ENCODE results near the gene UPK3A.
"Not testable (repeated sequence)": the region's sequence is repeated elsewhere in the genome, so short reads cannot be mapped to it uniquely, and the experiment has no call there.

The UPK3A gene

DNA sequence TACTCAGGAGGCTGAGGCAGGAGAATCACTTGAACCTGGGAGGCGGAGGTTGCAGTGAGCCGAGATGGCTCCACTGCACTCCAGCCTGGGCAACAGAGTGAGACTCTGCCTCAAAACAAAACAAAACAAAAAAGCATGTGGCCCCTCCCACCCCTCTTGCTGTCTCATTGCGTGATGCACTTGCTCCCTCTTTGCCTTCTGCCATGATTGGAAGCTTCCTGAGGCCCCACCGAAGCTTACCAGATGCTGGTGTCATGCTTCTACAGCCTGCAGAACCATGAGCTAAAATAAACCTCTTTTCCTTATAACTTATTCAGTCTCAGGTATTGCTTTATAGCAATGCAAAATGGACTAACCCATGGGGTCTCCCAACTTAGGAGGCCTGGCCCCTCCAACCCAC is 26.8 kb upstream of the UPK3A start:
- not testable (repeated sequence) for DNase-seq (ENCODE audit: low read depth in 3 of 3)

DNA sequence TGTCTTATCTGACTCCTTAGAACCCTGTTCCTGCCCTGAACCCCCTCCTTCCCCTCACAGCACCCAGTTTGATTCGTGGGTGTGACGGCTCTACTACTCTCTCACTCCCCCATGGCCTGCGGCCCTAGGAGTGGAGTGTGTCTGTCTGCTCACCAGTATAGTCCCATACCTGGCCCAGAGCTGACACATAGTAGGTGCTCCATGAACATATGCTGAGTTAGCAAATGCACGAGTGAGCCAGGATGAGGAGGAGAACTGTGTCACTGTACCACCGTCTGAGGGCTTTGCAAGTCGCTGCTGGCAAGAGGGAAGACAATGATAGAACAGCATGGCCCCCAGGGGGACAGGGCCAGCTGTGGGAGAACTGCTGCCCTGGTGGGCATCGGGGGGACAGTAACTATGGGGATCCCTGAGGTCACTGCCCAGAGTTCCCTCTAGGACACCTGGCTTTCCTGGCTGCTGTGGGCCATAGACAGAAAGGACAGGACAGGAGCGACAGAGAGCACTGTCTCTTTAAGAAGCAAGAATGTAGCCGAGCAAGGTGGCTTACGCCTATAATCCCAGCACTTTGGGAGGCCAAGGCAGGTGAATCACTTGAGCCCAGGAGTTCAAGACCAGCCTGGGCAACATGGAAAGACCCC is 24.9 kb upstream of the UPK3A start:
- DNase-seq (ENCODE audit: low read depth in 3 of 3) = no peak

DNA sequence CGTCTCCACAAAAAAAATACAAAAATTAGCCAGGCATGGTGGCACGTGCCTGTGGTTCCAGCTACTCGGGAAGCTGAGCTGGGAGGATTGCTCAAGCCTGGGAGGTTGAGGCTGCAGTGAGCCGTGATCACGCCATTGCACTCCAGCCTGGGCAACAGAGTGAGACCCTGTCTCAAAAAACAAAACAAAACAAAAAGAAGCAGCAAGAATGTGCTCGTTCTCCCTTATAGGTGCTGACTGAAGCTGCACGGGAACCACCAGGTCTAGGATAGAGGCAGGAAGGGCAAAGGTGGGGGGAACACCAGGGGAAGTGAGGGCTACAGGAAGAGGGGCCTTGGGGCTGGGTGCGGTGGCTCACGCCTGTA is 24.4 kb upstream of the UPK3A start:
- not testable (repeated sequence) for DNase-seq (ENCODE audit: low read depth in 3 of 3)

DNA sequence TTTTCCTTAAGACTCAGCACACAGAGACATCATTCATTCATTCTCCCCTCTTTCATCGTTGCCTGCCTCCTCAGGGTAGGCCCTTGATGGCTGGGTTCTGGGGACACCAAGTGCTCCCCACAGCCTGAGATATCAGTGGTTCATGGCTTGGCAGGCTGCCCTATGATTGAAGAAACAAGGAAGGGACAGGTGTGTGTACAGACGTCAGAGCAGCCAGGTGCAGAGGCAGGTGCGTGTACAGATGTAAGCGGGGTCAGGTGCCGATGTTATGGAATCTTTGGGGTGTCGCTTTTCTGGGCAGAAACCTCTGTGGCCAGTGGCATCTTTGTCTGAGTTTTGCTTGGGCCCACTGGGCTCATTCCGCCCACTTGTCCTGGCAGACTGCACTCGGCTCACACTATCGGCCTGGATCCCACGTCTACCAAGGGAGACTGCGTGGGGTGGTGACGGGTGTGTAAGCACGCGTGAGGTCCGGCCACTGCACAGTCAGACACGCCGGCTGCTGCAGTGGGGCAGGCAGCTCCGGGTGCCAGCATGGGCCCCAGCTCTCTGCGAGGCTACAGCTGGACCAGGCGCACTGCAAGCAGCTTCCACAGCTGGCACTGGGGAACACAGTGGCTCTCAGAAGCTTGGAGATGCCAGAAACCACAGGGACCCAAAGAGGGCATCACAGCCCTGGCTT is 23.2 kb upstream of the UPK3A start:
- no peak for DNase-seq (ENCODE audit: low read depth in 3 of 3)

DNA sequence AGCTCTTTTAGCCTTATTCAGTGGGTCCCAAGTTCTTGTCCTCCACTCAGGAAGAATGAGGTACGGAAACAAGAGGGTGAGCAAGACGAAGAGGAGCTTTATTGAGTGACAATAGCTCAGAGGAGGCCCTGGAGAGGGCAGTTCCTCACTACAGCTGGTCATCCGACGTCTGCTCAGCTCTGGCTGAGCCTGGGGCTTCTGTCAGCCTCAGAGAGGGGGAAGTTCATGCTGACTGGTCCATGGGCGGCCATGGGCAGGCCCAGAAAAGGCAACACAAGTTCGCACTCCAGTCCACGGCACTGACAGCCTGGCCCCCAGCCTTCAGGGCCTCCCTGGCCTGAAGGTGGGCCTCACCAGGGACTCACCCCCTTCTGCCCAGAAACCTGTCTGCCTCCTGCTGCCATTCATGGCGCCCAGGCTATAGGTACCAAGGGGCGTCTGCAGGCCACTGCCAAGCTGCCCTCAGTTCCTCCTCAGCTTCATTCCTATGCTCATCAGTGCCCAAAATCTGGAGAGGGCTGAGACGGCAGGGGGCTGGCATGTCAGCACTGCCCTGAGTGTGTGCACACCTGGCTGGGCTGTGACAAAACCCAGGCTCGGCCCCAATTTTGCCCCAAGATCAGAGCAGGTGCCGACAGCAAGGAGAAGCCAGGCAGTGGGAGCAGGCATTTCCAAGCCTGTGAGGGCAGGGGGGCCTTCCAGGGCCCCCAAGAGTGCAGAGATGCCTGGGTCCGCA is 22.4 kb upstream of the UPK3A start:
- no peak for DNase-seq (ENCODE audit: low read depth in 3 of 3)

DNA sequence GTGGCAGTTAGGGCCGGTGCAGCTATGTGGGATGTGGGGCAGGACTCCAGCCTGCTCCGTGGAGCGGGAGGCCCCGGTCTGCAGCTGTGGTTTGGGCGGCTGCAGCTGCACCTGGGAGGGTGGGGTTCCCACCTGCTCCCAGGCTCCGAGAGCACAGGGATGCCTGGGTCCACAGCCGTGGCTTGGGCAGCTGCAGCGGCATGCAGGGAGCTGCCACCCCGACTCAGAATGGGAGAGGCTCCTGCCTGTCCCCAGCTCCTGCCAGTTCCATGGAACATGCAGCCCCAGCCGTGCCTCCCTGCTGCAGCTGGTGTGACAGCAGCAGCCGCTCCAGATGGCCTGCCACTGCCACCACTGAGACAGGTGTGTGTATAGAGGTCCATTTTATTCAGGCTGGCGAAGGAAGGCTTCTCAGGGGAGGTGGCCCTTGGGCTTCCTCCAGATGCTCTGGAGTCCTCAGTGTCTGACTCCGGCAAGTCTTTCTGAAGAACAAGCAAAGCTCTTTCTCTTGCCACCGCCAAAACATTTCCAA is 21.8 kb upstream of the UPK3A start:
- no peak for DNase-seq (ENCODE audit: low read depth in 3 of 3)

DNA sequence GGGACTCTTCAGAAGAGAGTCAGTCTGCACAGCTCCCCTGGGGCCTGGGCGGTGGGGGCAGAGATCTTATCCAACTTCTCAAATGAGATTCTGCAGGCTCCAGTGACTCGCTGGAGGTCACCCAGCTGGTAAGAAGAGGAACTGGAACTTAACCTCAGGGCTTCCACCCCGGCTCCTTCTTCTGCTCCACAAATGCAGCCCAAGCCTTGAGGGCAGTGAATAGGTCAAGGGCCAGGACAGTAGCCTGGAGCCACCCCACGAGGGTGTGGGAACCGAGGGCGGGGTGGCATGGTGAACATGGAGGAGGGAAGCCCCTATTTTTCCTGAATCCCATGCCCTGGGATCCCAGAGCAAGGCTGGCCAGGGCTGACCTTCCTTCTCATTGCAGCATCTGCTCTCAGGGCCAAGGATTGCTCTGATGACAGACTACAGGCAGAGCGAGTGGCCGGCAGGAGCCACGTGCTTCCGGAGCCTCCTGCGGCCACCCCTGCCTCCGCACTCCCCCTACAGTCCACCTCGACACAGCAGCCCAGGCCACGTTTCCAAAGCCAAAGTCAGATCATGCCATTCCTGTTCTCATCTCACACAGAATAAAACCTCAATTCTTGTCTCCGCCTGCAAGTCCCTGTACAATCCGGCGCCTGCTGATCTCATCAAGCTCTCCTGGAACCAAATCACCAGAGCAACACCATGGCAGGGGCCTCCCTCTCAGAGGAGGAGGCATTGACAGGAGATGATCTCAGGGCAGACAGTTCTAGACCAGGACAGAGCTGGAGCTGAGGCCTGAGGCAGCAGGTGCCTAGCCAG is 21.1 kb upstream of the UPK3A start:
- DNase-seq (ENCODE audit: low read depth in 3 of 3) = no peak

DNA sequence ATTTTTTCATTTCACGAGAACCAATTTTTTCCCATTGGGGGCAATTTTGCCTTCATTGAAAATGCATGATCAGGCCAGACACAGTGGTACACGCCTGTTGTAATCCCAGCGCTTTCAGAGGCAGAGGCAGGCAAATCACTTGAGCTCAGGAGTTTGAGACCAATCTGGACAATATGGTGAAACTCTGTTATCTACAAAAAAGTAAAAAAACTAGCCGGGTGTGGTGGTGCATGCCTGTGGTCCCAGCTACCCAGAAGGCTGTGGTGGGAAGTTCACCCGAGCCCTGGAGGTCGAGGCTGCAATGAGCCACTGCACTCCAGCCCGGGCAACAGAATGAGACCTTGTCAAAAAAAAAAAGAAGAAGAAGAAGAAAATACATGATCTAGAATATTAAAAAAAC is 19.2 kb upstream of the UPK3A start:
- no peak for DNase-seq (ENCODE audit: low read depth in 3 of 3)

DNA sequence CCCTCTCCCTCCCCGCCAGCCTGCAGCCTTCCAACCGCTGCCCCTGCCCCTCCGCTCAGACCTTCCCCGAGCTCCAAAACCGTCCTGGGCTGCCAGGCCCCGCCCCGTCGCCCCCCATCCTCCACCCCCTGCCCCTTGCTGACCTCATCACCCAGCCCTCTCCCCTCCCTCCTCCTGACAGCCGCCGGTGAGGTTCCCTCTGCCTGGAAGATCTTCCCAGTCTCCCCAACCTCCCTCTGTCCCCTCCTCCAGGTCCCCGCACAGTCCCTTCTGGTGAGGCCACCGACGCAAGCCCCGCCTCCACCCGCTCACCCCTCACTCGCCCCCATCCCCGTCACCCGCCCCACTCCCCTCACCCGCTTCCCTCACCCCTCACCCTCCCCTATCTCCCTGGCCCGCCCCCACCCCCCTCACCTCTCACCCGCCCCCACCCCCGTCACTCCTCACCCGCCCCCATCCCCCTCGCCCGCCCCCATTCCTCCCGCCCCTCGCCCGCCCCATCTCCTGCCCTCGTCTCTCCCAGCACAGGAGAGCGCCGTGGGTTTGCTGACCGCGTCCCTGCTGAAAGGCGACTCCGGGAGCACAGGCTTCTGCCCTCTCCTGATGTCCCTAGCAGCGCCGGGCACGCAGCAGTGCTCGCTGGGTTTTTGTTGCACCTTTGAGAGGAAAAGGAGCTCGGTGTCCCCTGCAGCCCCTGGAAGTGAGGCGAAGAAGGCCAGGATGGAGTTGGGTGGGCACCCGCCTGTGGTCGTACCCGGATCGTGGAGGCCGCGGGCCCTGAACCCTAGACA is 16.4 kb upstream of the UPK3A start:
- no peak for DNase-seq (ENCODE audit: low read depth in 3 of 3)

DNA sequence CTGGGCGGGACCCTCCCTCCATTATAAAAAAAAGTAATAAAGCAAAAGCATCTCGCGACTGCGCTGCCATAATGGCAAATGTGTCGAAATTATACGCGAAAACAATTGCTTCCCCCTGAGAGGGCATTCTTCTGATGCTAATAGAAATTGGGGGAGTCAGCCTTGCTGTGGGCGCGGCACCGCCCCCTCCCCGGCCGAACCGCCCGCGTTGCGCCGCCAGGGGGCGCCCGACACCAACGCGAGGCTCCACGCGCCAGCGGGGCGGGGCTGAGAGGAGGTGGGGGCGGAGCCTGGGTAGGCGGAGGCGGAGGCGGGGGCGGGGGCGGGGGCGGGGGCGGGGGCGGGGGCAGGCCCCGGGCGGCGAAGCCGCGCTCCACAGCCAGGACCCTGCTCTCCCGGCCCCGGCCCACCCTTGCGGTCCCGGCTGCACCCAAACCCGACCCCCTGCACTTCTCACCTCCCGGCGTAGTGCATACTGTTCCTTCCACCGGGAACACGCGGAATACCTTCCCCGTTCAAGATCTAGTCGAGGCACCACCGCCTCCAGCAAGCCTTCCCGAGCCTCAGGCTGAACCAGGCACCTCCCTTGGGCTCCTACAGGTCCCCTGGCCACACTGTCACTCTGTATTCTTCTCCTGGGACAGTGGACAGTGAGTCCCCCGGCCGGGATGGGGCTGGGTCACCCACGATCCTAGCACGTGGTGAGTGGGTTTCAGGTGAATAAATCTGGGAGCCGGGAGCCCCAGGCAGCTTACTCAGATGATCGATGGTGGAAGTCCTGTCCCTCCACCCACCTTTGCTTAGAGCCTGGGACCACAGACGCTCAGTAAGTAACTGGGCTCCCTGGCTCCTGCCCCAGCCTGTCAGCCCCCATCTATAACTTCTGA is 15.5 kb upstream of the UPK3A start:
- peak; percentile 58 to 75 (median 70) for DNase-seq (ENCODE audit: low read depth in 3 of 3)

DNA sequence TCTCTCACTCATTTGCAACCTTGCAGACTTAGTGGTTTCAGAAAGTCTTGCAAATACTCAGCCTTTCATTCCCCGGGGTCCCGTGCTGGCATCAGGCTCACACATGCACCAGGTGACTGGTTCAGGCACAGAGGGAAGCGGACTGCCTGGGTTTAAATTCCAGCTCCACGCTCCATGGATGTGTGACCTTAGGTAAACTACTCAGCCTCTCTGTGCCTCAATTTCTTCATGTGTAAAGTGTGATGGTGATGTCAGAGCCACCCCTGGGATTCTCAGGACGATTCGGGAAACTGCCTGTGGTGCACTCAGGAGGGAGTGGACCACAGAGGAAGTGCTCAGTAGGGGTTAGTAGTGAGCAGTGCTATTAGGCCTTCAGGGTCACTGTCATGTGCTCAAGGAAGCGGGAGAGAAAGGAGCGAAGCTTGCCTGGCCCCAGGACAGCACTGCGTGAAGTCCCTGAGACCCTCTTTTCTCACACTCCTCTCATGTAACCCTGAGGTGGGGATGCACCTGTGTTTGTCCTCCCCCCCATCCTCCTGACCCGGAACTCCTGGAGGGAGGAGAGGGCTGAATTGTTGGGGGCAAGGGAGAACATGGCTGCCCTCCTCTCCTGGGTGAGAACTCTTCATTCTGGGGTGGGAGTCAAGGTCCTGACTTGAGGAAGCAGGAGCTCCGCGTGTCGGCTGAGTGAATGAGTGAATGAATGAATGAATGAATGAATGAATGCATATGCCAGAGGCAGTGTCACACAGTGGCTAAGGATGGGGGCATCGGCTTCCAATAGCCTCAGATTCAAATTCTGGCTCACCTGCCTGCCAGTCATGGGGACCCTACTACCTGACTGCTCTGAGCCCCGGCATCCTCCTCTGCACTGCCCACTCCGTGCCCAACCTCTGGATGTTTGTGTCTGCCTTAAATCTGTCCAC is 14.4 kb upstream of the UPK3A start:
- DNase-seq (ENCODE audit: low read depth in 3 of 3) = no peak

DNA sequence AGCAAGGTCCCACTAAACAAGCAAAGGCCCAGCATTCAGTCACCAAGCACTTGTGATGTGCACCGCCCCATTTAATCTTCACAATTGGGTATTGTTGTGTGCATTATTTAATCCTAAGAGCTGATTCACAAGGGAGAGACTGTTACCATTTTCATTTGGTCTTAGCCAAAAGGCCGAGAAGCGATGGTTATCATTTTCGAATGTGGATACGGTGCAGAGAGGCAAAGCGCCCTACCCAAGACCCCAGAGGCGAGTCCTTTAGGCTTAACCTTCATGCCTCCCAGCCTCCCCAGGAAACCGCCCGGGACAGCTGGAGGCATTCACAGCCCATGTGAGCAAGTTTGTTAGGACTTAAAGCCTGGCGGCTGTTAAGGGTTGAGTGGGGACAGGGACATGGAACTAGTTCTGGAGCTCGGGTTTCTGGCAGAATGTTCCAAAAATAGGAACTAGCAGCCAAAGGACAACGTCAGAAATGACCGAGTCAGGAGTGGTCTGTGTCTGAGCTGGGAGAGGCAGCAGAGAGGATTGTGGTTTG is 13.0 kb upstream of the UPK3A start:
- DNase-seq (ENCODE audit: low read depth in 3 of 3) = no peak

DNA sequence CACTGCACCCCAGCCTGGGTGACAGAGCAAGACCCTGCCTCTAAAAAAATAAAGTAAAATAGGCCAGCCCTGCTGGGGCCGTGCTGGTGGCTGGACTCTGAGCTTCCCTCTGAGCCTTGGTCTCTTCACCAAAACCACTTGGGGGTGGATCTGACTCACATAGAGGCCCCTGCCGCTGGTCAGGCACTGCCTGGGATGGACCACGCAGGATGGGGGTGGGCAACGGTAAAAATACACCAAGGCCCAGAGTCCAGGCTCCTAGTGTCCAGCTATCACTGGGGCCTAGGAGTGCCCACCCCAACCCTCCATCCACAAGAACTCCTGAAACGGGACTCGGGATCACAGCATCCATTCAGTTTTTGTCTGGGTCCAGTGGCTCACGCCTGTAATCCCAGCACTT is 12.3 kb upstream of the UPK3A start:
- DNase-seq (ENCODE audit: low read depth in 3 of 3) = no peak

DNA sequence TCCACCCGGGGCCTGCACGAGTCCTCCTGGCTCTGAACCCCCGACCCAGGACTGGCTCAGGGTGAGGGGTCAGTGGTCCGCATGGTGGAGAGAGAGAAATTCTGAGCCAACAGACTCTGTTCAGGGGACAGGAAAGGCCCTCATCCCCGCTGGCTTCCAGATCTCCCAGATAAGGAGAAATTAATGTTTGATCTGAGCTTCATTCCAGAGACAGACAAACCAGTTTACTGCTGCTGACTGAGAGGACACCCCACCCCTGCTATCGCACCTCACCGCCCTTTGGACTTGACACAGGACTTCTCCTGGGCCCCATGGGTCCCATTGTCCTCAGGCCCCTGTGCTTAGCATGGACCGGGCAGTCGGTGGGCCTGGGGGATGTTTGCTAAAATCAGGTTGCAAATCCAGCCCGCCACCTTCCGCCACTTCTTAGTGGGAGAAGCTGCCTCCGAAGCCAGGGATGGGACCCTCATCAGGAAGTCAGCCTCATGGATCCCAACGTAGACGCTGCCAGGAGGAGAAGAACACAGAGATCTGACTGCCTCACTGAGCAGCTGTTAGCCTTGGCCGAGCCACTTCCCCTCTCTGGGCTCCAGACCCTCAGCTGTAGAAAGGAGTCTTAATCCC is 11.2 kb upstream of the UPK3A start:
- no peak for DNase-seq (ENCODE audit: low read depth in 3 of 3)

DNA sequence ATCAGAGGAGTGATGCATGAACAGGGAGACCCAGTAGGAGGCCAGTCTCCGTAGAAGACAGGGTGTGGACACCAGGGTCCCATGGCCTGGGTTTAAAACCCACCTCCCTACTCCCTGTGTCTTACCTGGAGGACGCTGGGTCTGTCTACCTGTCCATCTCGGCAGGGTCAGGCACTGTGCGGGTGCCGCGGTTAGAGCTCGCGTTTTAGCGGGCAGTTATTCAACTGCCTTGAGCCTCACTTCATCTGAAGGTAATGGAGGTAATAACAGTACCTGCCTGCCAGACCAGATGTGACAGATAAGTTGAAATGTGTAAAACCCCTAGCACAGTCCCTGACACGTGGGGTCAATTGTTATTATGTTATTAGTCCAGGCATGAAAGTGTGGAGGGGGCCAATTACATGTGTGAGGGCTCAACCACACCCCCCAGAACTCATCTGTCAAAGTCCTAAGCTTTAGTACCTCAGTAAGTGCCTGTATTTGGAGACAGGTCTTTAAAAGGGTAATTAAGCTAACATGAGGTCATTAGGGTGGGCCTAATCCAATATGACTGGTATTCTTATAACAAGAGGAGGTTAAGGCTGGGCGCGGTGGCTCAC is 8.1 kb upstream of the UPK3A start:
- no peak for DNase-seq (ENCODE audit: low read depth in 3 of 3)

DNA sequence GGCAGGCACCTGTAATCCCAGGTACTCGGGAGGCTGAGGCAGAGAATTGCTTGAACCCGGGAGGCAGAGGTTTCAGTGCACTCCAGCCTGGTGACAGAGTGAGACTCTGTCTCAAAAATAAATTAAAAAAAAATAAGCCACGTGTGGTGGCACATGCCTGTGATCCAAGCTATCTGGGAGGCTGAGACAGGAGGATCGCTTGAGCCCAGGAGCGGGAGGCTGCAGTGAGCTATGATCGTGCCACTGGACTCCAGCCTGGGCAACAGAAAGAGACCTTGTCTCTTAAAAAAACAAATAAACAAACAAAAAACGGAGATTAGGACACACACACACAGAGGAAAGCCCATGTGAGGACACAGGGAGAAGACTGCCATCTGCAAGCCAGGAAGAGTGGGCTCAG is 7.0 kb upstream of the UPK3A start:
- DNase-seq (ENCODE audit: low read depth in 3 of 3) = not testable (repeated sequence)

DNA sequence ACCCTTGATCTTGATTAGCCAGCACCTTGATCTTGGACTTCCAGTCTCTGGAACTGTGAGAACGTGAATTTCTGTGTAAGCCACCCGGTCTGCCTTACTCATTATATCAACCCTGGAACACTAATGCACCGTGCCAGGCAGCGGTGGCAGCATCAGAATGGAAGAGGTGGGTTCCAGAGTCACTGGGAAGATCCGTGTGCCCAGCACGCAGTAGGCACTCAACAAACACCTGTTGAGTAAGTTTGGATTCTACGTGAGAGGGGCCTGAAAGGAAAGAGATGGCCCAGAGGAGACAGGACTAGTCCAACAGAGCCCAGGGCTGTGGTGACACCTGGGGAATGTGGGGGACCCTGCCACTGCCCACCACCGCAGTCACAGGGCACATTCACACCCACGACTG is 6.6 kb upstream of the UPK3A start:
- no peak for DNase-seq (ENCODE audit: low read depth in 3 of 3)

DNA sequence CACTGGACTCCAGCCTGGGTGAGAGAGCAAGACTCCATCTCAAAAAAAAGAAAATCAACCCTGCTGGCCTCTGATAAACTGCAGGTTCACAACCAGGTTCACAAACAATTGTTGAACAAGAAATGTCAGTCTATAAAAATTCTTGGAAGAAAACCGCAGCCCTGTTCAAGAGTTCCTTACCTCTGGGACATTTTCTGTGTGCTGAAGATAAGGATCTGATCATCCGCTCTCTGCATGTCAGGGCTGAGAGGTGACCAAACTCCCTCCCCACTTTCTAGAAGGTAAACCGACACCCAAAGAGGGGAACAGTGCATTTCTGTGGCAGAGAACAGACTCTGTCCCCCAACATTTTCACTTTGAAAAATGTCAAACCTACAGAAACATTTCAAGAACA is 4.2 kb upstream of the UPK3A start:
- DNase-seq (ENCODE audit: low read depth in 3 of 3) = no peak
